H9 (cell line): ENCODE data around the gene FBXO17. TPM values are rescaled to one million over a fixed set of nuclear protein-coding genes. Genes with fewer than 3 reads are reported as not detected.

Source experiments
- DNase-seq: peaks from one replicate; pipeline ENCODE4 v3.0.0-alpha.2; 2017
- H2AFZ ChIP-seq: one replicate; pipeline ENCODE4 v1.6.1; 2013; ENCODE audit warnings: mild to moderate bottlenecking, low read length, control low read depth, moderate library complexity
- H2AK5ac ChIP-seq: 2 replicates; pipeline ENCODE4 v1.6.1; 2013; ENCODE audit warnings: low read length, control low read depth, mixed read lengths; ENCODE audit not compliant: insufficient read length
- H2BK120ac ChIP-seq: one replicate; pipeline ENCODE4 v1.6.1; 2013; ENCODE audit warnings: low read depth, mild to moderate bottlenecking, low read length, control low read depth, inconsistent platforms; ENCODE audit not compliant: poor library complexity, severe bottlenecking
- H2BK12ac ChIP-seq: 2 replicates; pipeline ENCODE4 v1.6.1; 2013; ENCODE audit warnings: low read length, control low read depth, mixed read lengths, low read depth; ENCODE audit not compliant: insufficient read length
- H2BK15ac ChIP-seq: 2 replicates; pipeline ENCODE4 v1.6.1; 2013; ENCODE audit warnings: low read depth, low read length, control low read depth
- H2BK20ac ChIP-seq: one replicate; pipeline ENCODE4 v1.6.1; 2013; ENCODE audit warnings: low read depth, mild to moderate bottlenecking, low read length, control low read depth, inconsistent platforms; ENCODE audit not compliant: poor library complexity, severe bottlenecking
- H2BK5ac ChIP-seq: 2 replicates; pipeline ENCODE4 v1.6.1; 2013; ENCODE audit warnings: low read length, control low read depth, mixed read lengths; ENCODE audit not compliant: insufficient read length
- H3K14ac ChIP-seq: 2 replicates; pipeline ENCODE4 v1.6.1; 2013; ENCODE audit warnings: low read length, control low read depth; ENCODE audit not compliant: insufficient read depth
- H3K18ac ChIP-seq: 2 replicates; pipeline ENCODE4 v1.6.1; 2013; ENCODE audit warnings: low read depth, mild to moderate bottlenecking, mixed read lengths, low read length, control low read depth; ENCODE audit not compliant: insufficient read length
- H3K23ac ChIP-seq: 2 replicates; pipeline ENCODE4 v1.6.1; 2013; ENCODE audit warnings: low read length, control low read depth, mixed read lengths, low read depth; ENCODE audit not compliant: insufficient read length
- H3K23me2 ChIP-seq: 2 replicates; pipeline ENCODE4 v1.6.1; 2013; ENCODE audit warnings: low read depth, mild to moderate bottlenecking, mixed read lengths, low read length, control low read depth; ENCODE audit not compliant: insufficient read length, poor library complexity, severe bottlenecking
- H3K27ac ChIP-seq: 2 replicates; pipeline ENCODE4 v1.5.1; 2013; ENCODE audit warnings: low read length, control low read depth, mixed read lengths, low read depth; ENCODE audit not compliant: insufficient read length
- H3K27me3 ChIP-seq: 2 replicates; pipeline ENCODE4 v1.6.1; 2013; ENCODE audit warnings: low read length, control low read depth, inconsistent platforms; ENCODE audit not compliant: insufficient read depth
- H3K4ac ChIP-seq: 2 replicates; pipeline ENCODE4 v1.6.1; 2013; ENCODE audit warnings: low read depth, mild to moderate bottlenecking, control low read depth, inconsistent platforms, low read length, moderate library complexity
- H3K4me1 ChIP-seq: 2 replicates; pipeline ENCODE4 v1.6.1; 2013; ENCODE audit warnings: low read length, control low read depth, inconsistent platforms; ENCODE audit not compliant: insufficient read depth
- H3K4me2 ChIP-seq: 2 replicates; pipeline ENCODE4 v1.6.1; 2013; ENCODE audit warnings: low read length, control low read depth, mixed read lengths; ENCODE audit not compliant: insufficient read length, insufficient read depth
- H3K56ac ChIP-seq: 2 replicates; pipeline ENCODE4 v1.6.1; 2013; ENCODE audit warnings: low read depth, mild to moderate bottlenecking, mixed read lengths, low read length, control low read depth; ENCODE audit not compliant: insufficient read length
- H3K79me1 ChIP-seq: 2 replicates; pipeline ENCODE4 v1.6.1; 2013; ENCODE audit warnings: low read depth, mild to moderate bottlenecking, moderate library complexity, low read length, control low read depth, inconsistent platforms; ENCODE audit not compliant: insufficient read depth, poor library complexity, severe bottlenecking
- H3K79me2 ChIP-seq: 2 replicates; pipeline ENCODE4 v1.6.1; 2013; ENCODE audit warnings: low read length, control low read depth, inconsistent platforms; ENCODE audit not compliant: insufficient read depth
- H3K9ac ChIP-seq: 2 replicates; pipeline ENCODE4 v1.6.1; 2013; ENCODE audit warnings: low read length, control low read depth, mixed read lengths; ENCODE audit not compliant: insufficient read length; ENCODE audit errors: extremely low read depth
- H3K9me3 ChIP-seq: one replicate; pipeline ENCODE4 v1.6.1; 2013; ENCODE audit warnings: low read depth, low read length, inconsistent platforms; ENCODE audit not compliant: control insufficient read depth
- H3T11ph ChIP-seq: one replicate; pipeline ENCODE4 v1.6.1; 2013; ENCODE audit warnings: mild to moderate bottlenecking, low read length, control low read depth, inconsistent platforms
- H4K20me1 ChIP-seq: one replicate; pipeline ENCODE4 v1.6.1; 2013; ENCODE audit not compliant: control insufficient read depth, insufficient read length, insufficient read depth
- H4K5ac ChIP-seq: 2 replicates; pipeline ENCODE4 v1.6.1; 2013; ENCODE audit warnings: low read depth, mild to moderate bottlenecking, mixed read lengths, low read length, control low read depth; ENCODE audit not compliant: insufficient read length
- H4K8ac ChIP-seq: replicated peaks from 2 replicates; pipeline ENCODE4 v1.6.1; 2013; ENCODE audit warnings: low read length, control low read depth, mixed read lengths, low read depth; ENCODE audit not compliant: insufficient read length
- H4K91ac ChIP-seq: 2 replicates; pipeline ENCODE4 v1.6.1; 2013; ENCODE audit warnings: low read depth, mild to moderate bottlenecking, moderate library complexity, mixed read lengths, low read length, control low read depth; ENCODE audit not compliant: insufficient read length
- H3K27ac Mint-ChIP-seq, 3 experiments: 2 replicates in 2 of 3; 3 replicates in 1 of 3; pipeline ENCODE4 v1.8.0; 2020 to 2021; ENCODE audit warnings: mixed read lengths in 3 of 3, mild to moderate bottlenecking in 1 of 3, moderate library complexity in 1 of 3
- H3K27me3 Mint-ChIP-seq: 2 replicates; pipeline ENCODE4 v1.8.0; 2021; ENCODE audit warnings: low read depth, mild to moderate bottlenecking, moderate library complexity, mixed read lengths
- H3K36me3 Mint-ChIP-seq, 3 experiments: 2 replicates in 2 of 3; 3 replicates in 1 of 3; pipeline ENCODE4 v1.8.0; 2020 to 2021; ENCODE audit warnings: low read depth in 3 of 3, mixed read lengths in 3 of 3; ENCODE audit not compliant: insufficient read depth in 1 of 3
- H3K4me1 Mint-ChIP-seq, 2 experiments: 2 replicates each; pipeline ENCODE4 v1.8.0; 2020; ENCODE audit warnings: mixed read lengths in 2 of 2
- H3K4me3 Mint-ChIP-seq, 2 experiments: 2 replicates in 1 of 2; 3 replicates in 1 of 2; pipeline ENCODE4 v1.8.0; 2020 to 2021; ENCODE audit warnings: mild to moderate bottlenecking in 2 of 2, mixed read lengths in 2 of 2, moderate library complexity in 1 of 2
- H3K9me3 Mint-ChIP-seq, 2 experiments: 2 replicates in 1 of 2; 3 replicates in 1 of 2; pipeline ENCODE4 v1.8.0; 2020; ENCODE audit warnings: mild to moderate bottlenecking in 2 of 2, mixed read lengths in 2 of 2, moderate library complexity in 1 of 2
- CTCF ChIP-seq: fragments of 200-600 bp; sonication (generic); conservative IDR thresholded peaks from 3 replicates; pipeline ENCODE4 v1.8.0; 2021; ENCODE audit warnings: antibody characterized with exemption, mild to moderate bottlenecking
- WGBS: extraction: QIAGEN DNeasy Blood & Tissue Kit; methylation state at CpG from one replicate; pipeline ENCODE4 v1.1.7; 2013; ENCODE audit warnings: missing lambda C conversion rate, low lambda C conversion rate, mixed read lengths; ENCODE audit not compliant: insufficient read length; ENCODE audit errors: extremely low coverage; 5-methylcytosine and 5-hydroxymethylcytosine counted together
- total RNA-seq: library from RNA; stranded (reverse); gene quantifications from 2 replicates; pipeline ENCODE4 v1.2.1, GENCODE V29; 2021

The FBXO17 gene
- total RNA-seq, 1 experiment from 2014 or later = 25.5 TPM

- no peak overlapping the region for H2AFZ ChIP-seq
- no peak overlapping the region for H4K91ac ChIP-seq
- no peak overlapping the region for H3K27ac Mint-ChIP-seq
- no peaks in the 10 kb centered on the region for H3K4me1 ChIP-seq
- no peak overlapping the region for H3K9ac ChIP-seq
- no peak for DNase-seq
- H2AK5ac ChIP-seq = no peak overlapping the region
- no peak overlapping the region for H4K5ac ChIP-seq
- H3T11ph ChIP-seq = no peak overlapping the region
- H3K56ac ChIP-seq = no peak overlapping the region
- no peak for TF ChIP-seq CTCF
- H3K4ac ChIP-seq = no peak overlapping the region
- no CpG with 5 or more reads among the region's 2 CpGs for WGBS
- no peak overlapping the region for H3K4me3 Mint-ChIP-seq
- H3K27me3 ChIP-seq = no peaks in the 10 kb centered on the region
- H2BK5ac ChIP-seq = no peak overlapping the region
- no peak overlapping the region for H3K23ac ChIP-seq
- peaks cover 14% of the 10 kb centered on the region in 2 experiments for H3K4me1 Mint-ChIP-seq
- no peaks in the 10 kb centered on the region for H4K20me1 ChIP-seq
- H3K14ac ChIP-seq = no peak overlapping the region
- H3K36me3 Mint-ChIP-seq = peaks cover 4 to 20% (median 20%) of the 10 kb centered on the region in 3 experiments; a peak in 6 of 7 replicates
- H3K79me2 ChIP-seq = no peaks in the 10 kb centered on the region
- H2BK120ac ChIP-seq = no peak overlapping the region
- H3K23me2 ChIP-seq = no peaks in the 10 kb centered on the region
- H3K9me3 Mint-ChIP-seq = peaks cover 2 to 6% of the 10 kb centered on the region in 2 experiments; a peak in 2 of 5 replicates
- H3K9me3 ChIP-seq = no peaks in the 10 kb centered on the region
- no peak overlapping the region for H4K8ac ChIP-seq
- no peak overlapping the region for H3K4me2 ChIP-seq
- no peaks in the 10 kb centered on the region for H3K79me1 ChIP-seq
- no peak overlapping the region for H2BK12ac ChIP-seq
- no peak overlapping the region for H2BK15ac ChIP-seq
- H3K27ac ChIP-seq = no peak overlapping the region
- H3K18ac ChIP-seq = no peak overlapping the region
- H2BK20ac ChIP-seq = no peak overlapping the region
- no peaks in the 10 kb centered on the region; the same call in 1 of the 2 replicates for H3K27me3 Mint-ChIP-seq
Observed at GRCh38 chr19:38958301-38958700, 17.2 kb downstream of the FBXO17 start.
